Hepatocyte (in vitro differentiated cells): ENCODE results near the gene YIF1B.

Experiments used
- EZH2 ChIP-seq: fragments of 200-600 bp; sonication (generic); IDR thresholded peaks from 2 replicates; pipeline ENCODE4 v1.6.1; 2016; ENCODE audit warnings: antibody characterized with exemption, mild to moderate bottlenecking, borderline replicate concordance
- TF ChIP-seq, protein P1 (sequence below): fragments of 200-600 bp; sonication (generic); IDR thresholded peaks from 2 replicates; pipeline ENCODE4 v1.5.1; 2016; ENCODE audit warnings: antibody characterized with exemption, mild to moderate bottlenecking; ENCODE audit not compliant: poor library complexity

DNA sequence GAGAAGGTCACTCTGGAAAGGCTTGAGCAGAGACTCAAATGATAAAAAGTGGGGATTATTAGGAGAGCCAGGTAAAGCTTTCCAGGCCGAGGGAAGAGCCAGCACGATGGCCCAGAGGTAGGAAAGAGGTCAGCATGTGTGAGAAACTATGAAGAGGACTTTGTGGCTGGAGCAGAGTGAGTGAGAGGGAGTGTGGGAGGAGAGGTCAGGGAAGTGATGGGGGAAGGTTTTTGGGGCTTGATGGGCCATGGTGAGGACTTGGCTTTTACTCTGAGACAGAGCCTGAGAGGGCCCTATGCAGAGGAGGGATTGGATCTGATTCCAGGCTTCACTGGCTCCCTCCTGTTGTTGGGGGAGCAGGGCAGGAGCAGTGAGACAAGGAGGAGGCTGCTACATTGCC is 25.2 kb upstream of the YIF1B start:
- TF ChIP-seq, protein P1, sequence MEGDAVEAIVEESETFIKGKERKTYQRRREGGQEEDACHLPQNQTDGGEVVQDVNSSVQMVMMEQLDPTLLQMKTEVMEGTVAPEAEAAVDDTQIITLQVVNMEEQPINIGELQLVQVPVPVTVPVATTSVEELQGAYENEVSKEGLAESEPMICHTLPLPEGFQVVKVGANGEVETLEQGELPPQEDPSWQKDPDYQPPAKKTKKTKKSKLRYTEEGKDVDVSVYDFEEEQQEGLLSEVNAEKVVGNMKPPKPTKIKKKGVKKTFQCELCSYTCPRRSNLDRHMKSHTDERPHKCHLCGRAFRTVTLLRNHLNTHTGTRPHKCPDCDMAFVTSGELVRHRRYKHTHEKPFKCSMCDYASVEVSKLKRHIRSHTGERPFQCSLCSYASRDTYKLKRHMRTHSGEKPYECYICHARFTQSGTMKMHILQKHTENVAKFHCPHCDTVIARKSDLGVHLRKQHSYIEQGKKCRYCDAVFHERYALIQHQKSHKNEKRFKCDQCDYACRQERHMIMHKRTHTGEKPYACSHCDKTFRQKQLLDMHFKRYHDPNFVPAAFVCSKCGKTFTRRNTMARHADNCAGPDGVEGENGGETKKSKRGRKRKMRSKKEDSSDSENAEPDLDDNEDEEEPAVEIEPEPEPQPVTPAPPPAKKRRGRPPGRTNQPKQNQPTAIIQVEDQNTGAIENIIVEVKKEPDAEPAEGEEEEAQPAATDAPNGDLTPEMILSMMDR, result no peak
- TF ChIP-seq EZH2, result no peak
